ENCODE data around the gene ABCD2.

Gene ABCD2

GRCh38 chr12:39575498-39575875 is 44.1 kb downstream of the ABCD2 start (continued):
- TF ChIP-seq ZNF416 (tag by site-specific recombination; IDR thresholded peaks at IDR 0.05) (no peak), ZNF174 (tag by site-specific recombination; IDR thresholded peaks at IDR 0.05) (no peak), ZNF112 (tag by site-specific recombination; IDR thresholded peaks at IDR 0.05) (no peak), ZNF10 (tag by site-specific recombination; IDR thresholded peaks at IDR 0.05) (no peak), ZNF626 (tag by site-specific recombination; IDR thresholded peaks at IDR 0.05) (no peak), SCRT1 (tag by site-specific recombination; IDR thresholded peaks at IDR 0.05; ENCODE audit: borderline replicate concordance) (no peak), ZBTB8A (tag by site-specific recombination; IDR thresholded peaks at IDR 0.05) (no peak), ZNF660 (tag by site-specific recombination; IDR thresholded peaks at IDR 0.05) (no peak), ZNF560 (tag by site-specific recombination; IDR thresholded peaks at IDR 0.05; ENCODE audit: borderline replicate concordance) (no peak)
- TF ChIP-seq, protein P1, sequence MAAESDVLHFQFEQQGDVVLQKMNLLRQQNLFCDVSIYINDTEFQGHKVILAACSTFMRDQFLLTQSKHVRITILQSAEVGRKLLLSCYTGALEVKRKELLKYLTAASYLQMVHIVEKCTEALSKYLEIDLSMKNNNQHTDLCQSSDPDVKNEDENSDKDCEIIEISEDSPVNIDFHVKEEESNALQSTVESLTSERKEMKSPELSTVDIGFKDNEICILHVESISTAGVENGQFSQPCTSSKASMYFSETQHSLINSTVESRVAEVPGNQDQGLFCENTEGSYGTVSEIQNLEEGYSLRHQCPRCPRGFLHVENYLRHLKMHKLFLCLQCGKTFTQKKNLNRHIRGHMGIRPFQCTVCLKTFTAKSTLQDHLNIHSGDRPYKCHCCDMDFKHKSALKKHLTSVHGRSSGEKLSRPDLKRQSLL (tag by site-specific recombination; IDR thresholded peaks at IDR 0.05) = no peak

- H3K36me3 ChIP-seq (ENCODE audit: control insufficient read depth in 2 of 2, insufficient read depth in 1 of 2, low read length in 2 of 2) = no peaks in the 10 kb centered on the region
- H3K4me3 ChIP-seq (ENCODE audit: low read depth, low read length) = no peak overlapping the region
- CTCF ChIA-PET = no interaction called here
- no peaks in the 10 kb centered on the region for H3K4me1 ChIP-seq (ENCODE audit: control insufficient read depth, insufficient read depth, low read length)
- no peak overlapping the region for H3K27ac ChIP-seq (ENCODE audit: extremely low read depth, low read depth, low read length)
- POLR2A ChIA-PET = no interaction called here
- H3K9me3 ChIP-seq (ENCODE audit: control insufficient read depth, insufficient read depth, low read depth, low read length) = no peaks in the 10 kb centered on the region
- TF ChIP-seq ZNF792 (tag by site-specific recombination; IDR thresholded peaks at IDR 0.05) = no peak
- no peak for TF ChIP-seq ZNF664 (tag by site-specific recombination; IDR thresholded peaks at IDR 0.05)
- no peak for TF ChIP-seq ZNF529 (tag by site-specific recombination; IDR thresholded peaks at IDR 0.05; ENCODE audit: insufficient replicate concordance)
- no peak for TF ChIP-seq ZSCAN4 (tag by site-specific recombination; IDR thresholded peaks at IDR 0.05)
- TF ChIP-seq BCL11B (tag by site-specific recombination; IDR thresholded peaks at IDR 0.05; ENCODE audit: low read depth) = no peak
- TF ChIP-seq OSR2 (tag by site-specific recombination; IDR thresholded peaks at IDR 0.05) = no peak
- no peak for TF ChIP-seq ZNF416 (tag by site-specific recombination; IDR thresholded peaks at IDR 0.05)
Measured at GRCh38 chr12:39574785-39575497, 44.7 kb downstream of the ABCD2 start.

- H3K9me3 ChIP-seq (ENCODE audit: control insufficient read depth, insufficient read depth, low read depth, low read length) = no peaks in the 10 kb centered on the region
- TF ChIP-seq PRDM1 (tag by site-specific recombination; IDR thresholded peaks at IDR 0.05) (peak; percentile 84), PRDM2 (tag by site-specific recombination; IDR thresholded peaks at IDR 0.05; ENCODE audit: borderline replicate concordance) (no peak)
- H3K4me3 ChIP-seq (ENCODE audit: low read depth, low read length) = no peak overlapping the region
- H3K36me3 ChIP-seq (ENCODE audit: control insufficient read depth in 2 of 2, insufficient read depth in 1 of 2, low read length in 2 of 2) = no peaks in the 10 kb centered on the region
- no peaks in the 10 kb centered on the region for H3K4me1 ChIP-seq (ENCODE audit: control insufficient read depth, insufficient read depth, low read length)
- ChIA-PET POLR2A (no interaction called here), CTCF (no interaction called here)
- H3K27ac ChIP-seq (ENCODE audit: extremely low read depth, low read depth, low read length) = no peak overlapping the region
Measured at GRCh38 chr12:39574378-39574777, 45.2 kb downstream of the ABCD2 start.
